HT1080 (cell line): ENCODE data around the gene SCART1. TPM values are rescaled to one million over a fixed set of nuclear protein-coding genes. Genes with fewer than 3 reads are reported as not detected.
A peak's percentile ranks its signal among the peaks of the same experiment; 100 is the strongest.
"Not testable (repeated sequence)": the region's sequence is repeated elsewhere in the genome, so short reads cannot be mapped to it uniquely, and the experiment has no call there.

ENCODE experiments used
- DNase-seq: peaks from one replicate; pipeline ENCODE4 v3.0.0-alpha.2; 2015; ENCODE audit warnings: low read depth
- total RNA-seq: library from RNA; depleted of rRNA; stranded (reverse); fragments of >200 nt; shearing (Covaris generic); gene quantifications from 2 replicates; pipeline ENCODE4 v1.2.3, GENCODE V29; 2014

SCART1 gene
- total RNA-seq, 1 experiment from 2014 or later = 0.80 TPM

DNA sequence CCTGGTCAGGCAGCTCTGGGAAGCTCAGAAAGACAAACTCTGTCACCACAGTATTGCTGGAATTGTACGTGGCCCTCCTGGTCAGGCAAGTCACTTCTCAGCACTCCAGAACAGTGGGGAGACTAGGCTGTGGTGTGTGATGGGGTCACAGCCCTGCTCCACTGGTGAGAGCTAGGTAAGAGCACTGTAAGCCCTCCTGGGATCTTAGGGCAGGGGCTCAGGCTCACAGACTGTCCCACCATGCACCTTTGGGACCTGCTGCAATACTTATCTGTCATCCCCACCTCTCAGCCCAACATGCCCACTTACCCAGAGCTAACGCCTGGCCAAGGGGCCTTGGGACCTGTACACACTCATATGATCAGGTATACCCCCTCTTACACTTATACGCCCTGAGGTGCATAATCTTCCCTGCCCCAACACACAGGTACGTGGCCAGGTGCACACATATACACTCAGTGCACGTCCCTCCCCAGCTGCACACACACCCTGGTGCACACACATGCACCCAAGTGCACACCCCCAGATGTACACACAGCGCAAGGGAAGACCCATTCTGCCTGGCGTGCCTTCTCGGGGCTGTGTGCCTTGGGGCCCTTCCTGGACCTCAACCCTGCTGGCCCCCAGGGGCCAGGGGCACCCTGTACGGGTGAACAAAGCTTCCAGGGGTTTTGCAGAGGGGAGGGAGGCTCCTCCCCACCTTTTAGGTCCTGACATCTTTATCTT is 21.7 kb upstream of the SCART1 start:
- not testable (repeated sequence) for DNase-seq

- DNase-seq = not testable (repeated sequence)
Observed at GRCh38 chr10:133432789-133433188, 21.0 kb upstream of the SCART1 start.

DNA sequence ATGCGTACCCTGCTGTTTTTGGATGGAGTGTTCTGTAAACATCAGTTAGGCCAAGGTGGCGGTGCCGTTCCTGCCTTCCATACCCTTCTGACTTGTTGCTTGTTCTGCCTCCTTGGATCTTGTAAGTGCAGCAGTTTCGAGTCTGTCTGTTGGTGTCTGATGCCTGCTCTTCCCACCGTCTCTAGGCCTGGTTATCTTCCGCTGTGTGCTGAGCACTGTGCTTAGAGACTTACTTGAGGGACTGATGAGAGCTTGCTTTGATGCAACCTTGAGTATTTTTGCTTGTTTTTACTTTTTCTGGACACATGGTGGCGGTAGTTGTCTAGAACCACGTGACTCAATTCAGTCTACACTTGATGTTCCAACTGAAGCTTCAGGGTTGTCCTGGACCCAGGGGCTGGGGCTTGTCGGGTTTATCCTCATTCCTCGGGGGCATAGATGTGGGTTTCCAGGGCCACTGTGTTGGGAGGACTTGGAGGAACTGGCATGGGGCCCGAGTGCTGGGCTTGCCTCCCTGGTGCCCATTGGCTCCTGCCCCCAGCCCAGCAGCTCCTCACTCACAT is 15.0 kb upstream of the SCART1 start:
- DNase-seq = peak; percentile 57

GRCh38 chr10:133439517-133440461 is 14.0 kb upstream of the SCART1 start:
- no peak for DNase-seq

DNA sequence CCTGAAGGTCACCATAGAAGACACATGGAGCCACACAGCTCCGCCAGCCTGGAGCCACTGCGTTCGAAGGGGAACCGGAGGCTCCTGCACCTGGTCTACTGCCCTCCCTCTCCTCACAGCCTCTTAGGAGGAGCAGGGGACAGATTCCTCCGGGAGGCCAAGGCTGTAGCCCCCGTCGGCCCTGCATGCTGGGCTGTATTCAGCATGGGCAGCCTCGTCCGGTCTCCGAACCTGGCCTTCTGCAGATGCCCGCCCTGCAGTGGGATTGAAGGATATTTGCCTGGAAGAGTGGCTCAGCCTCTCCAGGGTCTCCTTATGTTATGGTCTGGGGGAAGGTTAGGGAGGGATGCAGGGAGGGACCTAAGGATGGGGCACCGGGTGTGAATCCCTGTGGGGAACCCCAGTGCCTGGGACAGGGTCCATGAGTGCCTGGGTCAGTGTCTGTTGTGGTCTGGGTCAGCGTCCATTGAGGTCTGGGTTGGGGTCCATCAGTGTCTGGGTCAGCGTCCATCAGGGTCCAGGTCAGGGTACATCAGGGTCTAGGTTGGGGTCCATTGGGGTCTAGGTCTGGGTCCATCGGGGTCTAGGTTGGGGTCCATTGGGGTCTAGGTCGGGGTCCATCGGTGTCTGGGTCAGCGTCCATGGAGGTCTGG is 13.0 kb upstream of the SCART1 start:
- no peak for DNase-seq

DNA sequence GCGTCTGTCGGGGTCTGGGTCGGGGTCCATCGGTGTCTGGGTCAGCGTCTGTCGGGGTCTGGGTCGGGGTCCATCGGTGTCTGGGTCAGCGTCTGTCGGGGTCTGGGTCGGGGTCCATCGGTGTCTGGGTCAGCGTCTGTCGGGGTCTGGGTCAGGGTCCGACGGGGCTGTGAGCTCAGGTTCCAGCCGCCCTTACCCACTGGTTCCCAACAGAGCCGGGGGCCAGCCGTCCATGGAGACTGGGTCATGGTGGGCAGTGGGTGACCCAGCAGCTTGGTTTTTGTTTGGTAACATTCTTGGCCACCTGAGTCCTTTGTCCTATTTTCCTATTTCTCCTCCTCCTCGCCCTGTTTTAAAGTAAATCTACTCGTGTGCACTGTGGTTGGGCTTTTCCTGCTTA is 12.4 kb upstream of the SCART1 start:
- not testable (repeated sequence) for DNase-seq

DNA sequence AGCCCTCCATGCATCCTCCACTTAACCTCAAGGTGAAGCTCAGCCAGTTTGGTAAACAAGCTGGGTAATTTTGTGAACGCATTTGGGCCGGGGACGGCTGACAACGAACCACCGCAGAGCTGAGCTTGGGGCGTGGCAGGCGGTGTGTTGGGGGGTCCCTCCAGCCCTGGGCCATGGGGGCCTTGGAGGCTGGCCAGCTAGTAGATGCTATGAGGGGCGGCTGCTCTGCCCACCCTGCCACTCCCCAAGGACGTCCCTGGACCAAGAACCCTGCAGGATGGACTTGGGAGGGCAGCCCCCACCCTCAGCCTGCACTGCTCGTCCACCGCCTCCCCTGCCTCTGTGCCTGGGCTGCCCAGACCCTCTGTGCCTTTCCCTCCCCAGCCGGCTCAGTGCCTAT is 12.0 kb upstream of the SCART1 start:
- no peak for DNase-seq

GRCh38 chr10:133442191-133442966 is 11.4 kb upstream of the SCART1 start:
- DNase-seq = peak; percentile 52

DNA sequence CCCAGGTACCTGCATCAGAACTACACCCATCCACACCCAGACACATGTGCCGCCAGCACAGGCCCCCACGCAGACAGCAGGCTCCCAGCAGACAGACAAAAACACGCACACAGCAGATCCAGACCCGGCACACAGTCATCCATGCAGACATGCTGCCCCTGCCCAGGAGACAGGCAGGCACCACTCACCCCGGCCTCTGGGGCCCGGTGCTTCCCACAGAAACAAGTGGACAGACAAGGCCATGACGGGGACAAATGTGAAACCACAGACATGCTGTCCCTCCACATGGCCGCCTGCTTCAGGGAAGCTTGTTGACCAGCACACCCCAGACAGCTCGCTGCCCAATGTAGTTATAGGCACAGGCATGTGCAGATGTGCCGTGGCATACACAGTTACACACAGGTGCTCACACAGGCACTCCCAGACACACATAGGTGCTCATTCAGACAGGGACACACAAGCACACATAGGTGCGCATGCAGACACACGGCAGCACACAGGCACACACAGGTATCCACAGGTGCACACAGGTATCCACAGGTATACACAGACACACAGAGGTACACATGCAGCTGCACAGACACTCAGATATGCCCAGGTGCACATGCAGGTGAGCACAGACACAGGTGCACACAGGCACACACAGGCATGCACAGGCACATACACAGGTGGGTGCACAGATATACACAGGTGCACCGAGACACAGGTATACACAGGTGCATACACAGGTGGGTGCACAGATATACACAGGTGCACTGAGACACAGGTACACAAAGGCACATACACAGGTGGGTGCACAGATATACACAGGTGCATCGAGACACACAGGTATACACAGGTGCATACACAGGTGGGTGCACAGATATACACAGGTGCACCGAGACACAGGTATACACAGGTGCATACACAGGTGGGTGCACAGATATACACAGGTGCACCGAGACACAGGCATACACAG is 10.5 kb upstream of the SCART1 start:
- DNase-seq = no peak

GRCh38 chr10:133444342-133445267 is 9.1 kb upstream of the SCART1 start:
- DNase-seq = no peak

DNA sequence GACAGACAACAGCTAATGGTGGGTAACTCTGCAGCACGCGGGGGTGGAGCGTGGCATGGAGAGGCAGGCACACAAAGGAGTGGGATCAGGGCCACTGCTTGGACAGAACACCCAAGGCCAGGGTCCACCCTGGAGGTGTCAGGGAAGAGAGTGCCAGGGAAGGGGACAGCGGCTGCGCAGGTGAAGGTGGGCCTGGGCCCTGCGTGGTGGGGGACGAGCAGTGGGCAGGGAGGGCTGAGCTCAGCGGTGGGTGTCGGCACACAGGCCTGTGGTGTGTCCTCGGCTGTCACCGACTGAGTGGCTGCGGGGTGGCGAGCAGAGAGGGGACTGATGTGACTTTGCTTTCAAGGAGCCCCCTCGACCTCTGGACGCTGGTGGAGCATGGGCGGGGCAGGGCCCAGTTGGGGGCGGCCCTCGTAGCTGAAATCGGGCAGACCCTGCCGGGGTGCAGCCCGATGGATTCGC is 8.4 kb upstream of the SCART1 start:
- no peak for DNase-seq

DNA sequence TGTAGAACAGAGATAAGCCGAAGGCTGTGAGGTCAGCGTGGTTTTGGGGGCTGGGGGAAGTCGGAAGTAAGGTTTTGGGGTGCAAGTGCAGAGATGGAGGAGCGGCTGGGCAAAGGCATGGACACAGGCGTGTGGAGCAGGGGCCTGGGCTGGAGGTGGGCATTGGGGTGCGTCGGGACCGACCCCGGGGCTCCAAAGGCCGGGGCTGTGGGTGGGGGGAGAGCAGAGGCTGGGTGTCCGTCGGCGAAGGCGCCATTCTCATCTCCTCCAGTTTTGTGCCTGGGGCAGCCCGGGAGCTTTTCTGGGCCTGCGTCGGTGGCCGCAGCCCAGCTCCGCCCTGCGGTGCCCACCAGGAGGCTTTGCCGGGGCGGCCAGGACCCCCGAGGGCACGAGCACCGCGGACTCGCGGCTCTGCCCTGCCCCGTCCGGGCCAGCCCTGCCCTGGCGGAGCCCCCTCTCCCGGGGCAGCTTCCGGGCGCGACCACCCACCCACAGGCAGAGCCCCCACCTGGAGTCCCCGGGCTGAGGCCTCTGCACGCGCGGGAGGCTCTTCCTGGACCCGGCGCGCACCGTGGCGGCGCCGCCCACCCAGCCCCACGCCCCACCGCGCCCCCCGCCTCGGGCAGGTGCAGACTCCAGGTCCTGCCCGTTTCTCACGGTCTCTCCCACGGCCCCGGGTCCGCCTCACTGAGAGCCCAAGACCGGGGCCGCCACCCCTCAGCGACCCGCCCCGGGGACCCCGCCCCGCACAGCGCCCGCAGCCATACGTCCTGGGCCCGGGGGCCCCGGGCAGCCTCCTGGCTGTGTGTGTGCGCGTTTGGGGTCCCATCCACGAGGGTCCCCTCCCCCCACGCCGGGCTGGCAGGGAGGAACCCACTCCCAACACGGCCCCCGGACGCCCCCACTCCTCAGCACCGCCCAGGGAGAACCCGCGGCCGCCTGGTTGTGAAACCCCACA is 7.7 kb upstream of the SCART1 start:
- DNase-seq = no peak

DNA sequence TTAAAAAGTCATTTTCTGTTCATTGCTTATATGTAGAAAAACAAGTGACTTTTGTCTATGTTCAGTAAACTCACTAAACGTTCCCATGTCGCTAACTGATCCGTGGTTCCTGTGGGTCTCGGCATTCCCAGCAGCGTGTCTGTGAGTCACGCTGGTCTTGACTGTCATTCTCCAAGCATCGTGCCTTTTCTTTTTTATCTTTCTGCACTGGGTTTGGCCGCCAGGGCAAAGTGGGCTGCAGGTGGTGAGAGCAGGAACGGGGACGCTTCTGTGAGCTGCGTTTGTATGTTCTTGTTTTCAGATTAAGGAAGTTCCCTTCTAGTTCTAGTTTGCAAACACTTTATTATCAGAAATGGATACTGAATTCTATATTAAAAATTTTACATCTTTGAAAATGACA is 6.8 kb upstream of the SCART1 start:
- no peak for DNase-seq

GRCh38 chr10:133448120-133448519 is 5.6 kb upstream of the SCART1 start:
- no peak for DNase-seq

DNA sequence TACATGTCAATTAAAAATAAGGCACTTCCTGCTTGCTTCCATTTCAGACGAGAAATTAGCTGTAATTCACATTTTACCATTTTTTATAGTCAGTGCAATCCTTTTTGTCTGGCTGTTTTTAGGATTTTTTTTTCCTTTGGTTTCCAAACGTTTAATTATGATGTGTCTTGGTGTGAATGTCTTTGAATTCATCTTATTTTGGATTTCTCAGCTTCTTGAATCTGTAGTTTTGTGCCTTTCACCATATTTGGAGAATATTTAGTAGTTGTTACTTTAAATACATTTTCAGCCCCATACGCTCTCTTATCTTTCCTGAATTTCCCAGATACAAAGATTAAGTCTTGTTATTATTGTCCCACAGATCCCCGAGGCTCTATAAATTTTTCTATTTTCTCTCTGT is 2.4 kb upstream of the SCART1 start:
- no peak for DNase-seq

GRCh38 chr10:133452453-133452852 is 1.3 kb upstream of the SCART1 start:
- no peak for DNase-seq

DNA sequence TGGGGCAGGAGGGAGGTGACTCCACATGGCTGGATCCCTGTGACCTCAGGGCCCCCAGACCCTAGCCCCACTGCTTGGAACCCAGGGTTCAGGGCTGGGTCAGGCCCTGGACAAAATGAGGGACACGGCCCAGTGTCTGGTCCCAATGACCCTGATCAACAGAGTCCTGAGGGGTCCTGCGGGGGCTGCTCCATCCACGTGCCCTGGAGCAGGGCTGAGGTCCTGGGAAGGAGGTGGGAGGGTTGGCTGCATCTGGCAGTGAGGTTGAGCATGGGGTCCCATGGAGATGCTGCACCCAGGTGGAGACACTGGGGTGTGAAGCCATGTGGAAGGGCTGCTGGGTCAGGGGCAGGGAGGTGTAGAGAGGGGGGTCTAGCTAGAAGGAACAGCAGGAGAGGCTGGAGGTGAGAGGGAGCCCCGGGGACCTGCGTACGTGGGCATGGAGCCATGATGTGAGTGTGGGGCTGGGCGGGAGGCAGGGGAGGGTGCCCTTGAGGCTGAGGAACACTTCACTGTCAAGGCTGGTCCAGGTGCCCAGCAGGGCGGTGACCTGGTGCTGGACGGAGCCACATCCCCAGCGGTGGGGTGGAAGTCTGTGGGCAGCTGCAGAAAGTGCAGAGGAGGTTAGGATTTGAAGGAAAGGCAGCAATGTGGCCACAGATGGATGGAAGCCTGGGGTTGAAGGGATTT is 604 bp downstream of the SCART1 start:
- no peak for DNase-seq
